ENCODE data around the gene ATP6V1A. TPM values are rescaled to one million over a fixed set of nuclear protein-coding genes. Genes with fewer than 3 reads are reported as not detected.

Gene ATP6V1A
- total RNA-seq, 4 donors from 2014 or later, result 28.8 to 38.1 (median 34.2) TPM

DNA sequence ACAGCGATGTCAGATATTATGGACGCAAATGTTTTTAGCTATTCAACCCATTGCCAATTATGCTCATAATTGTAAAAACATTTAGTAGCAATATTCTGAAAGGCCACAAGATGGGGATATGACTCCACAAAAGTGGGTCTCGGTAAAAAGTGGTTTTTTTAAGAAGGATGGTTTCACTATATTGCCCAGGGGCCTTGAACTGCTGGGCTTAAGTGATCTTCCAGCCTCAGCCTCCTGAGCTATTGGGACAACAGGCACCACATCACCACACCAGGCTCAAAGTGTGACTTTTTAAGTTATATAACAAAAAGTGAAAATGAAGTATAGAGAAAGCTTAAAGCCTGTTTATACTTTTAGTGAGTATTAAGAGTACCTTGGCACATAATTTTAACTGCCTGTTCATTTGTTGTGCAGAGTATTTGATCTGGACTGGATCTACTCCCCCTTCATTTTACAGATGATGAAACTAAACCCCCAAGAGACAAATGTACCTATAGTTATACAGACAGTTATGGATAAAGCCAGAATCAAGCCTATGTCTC, 10.2 kb upstream of the ATP6V1A start:
- 8% methylated on average over 3 of the region's 3 CpGs for WGBS, 2 donors
- no peaks in the 10 kb centered on the region for H3K9me3 ChIP-seq
- H3K4me3 ChIP-seq, result no peak overlapping the region
- TF ChIP-seq, protein P1, sequence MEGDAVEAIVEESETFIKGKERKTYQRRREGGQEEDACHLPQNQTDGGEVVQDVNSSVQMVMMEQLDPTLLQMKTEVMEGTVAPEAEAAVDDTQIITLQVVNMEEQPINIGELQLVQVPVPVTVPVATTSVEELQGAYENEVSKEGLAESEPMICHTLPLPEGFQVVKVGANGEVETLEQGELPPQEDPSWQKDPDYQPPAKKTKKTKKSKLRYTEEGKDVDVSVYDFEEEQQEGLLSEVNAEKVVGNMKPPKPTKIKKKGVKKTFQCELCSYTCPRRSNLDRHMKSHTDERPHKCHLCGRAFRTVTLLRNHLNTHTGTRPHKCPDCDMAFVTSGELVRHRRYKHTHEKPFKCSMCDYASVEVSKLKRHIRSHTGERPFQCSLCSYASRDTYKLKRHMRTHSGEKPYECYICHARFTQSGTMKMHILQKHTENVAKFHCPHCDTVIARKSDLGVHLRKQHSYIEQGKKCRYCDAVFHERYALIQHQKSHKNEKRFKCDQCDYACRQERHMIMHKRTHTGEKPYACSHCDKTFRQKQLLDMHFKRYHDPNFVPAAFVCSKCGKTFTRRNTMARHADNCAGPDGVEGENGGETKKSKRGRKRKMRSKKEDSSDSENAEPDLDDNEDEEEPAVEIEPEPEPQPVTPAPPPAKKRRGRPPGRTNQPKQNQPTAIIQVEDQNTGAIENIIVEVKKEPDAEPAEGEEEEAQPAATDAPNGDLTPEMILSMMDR (IDR thresholded peaks at IDR 0.05), result peak; percentile 56 to 84 (median 60)
- no peak for TF ChIP-seq POLR2A (IDR thresholded peaks at IDR 0.05)
- H3K4me1 ChIP-seq, result peaks cover under 1 to 57% (median 9%) of the 10 kb centered on the region in 4 donors
- no peaks in the 10 kb centered on the region for H3K27me3 ChIP-seq
- H3K27ac ChIP-seq, result peak overlapping the region in 1 of 4 donors; percentile 43
- no peak for DNase-seq (ENCODE audit: low spot score in 2 of 2)
- no peaks in the 10 kb centered on the region for H3K36me3 ChIP-seq

DNA sequence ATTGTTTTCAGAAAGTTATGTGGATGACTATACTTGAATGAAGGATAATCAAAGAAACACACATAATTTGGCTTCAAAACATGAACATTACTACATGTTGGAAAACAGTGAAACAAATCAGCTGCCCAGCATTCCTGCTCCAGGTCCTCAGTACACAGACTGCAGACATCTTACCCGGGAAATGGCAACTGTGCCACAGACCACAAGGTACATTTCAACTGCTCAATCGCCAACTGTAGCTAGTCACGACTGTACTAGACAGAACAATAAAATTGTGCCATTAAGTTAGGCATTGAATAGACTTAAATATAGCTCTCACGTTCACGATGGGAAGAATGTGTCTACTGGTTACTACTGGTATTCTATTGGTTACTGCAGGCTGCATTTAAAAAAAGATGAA, 5.7 kb upstream of the ATP6V1A start:
- H3K9me3 ChIP-seq, result no peaks in the 10 kb centered on the region
- H3K4me3 ChIP-seq, result no peak overlapping the region
- H3K27ac ChIP-seq, result no peak overlapping the region
- no peaks in the 10 kb centered on the region for H3K36me3 ChIP-seq
- TF ChIP-seq, protein P1 (IDR thresholded peaks at IDR 0.05), result no peak
- H3K27me3 ChIP-seq, result no peaks in the 10 kb centered on the region
- WGBS, 2 donors, result 56 to 58% methylated on average over 5 of the region's 5 CpGs
- peaks cover 6 to 78% (median 25%) of the 10 kb centered on the region in 4 donors for H3K4me1 ChIP-seq
- no peak for DNase-seq (ENCODE audit: low spot score in 2 of 2)

DNA sequence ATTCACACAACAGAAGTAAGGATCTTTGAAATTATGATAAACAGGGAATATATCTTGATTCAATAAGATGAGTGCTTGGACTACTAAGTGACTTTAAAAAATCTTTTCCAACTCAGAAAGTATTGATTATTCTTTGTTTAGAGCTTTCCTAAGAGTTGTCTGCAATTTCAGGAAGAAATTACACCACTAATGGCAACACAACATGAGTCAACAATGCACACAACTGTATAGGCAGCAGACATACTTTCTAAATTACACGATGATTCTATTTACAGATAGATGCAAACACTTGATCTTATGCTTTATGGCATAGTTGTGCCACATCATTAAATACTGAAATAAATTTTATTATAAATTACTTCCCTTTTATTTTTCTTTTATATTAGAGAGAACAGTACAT, 5.2 kb upstream of the ATP6V1A start:
- no peak for DNase-seq (ENCODE audit: low spot score in 2 of 2)
- H3K27me3 ChIP-seq, result no peaks in the 10 kb centered on the region
- no peaks in the 10 kb centered on the region for H3K36me3 ChIP-seq
- peaks cover 6 to 73% (median 24%) of the 10 kb centered on the region in 4 donors for H3K4me1 ChIP-seq
- H3K9me3 ChIP-seq, result no peaks in the 10 kb centered on the region
- TF ChIP-seq POLR2A (IDR thresholded peaks at IDR 0.05) (no peak), EP300 (IDR thresholded peaks at IDR 0.05) (no peak)
- TF ChIP-seq, protein P1 (IDR thresholded peaks at IDR 0.05), result no peak
- H3K4me3 ChIP-seq, result no peak overlapping the region
- 60% methylated on average over 1 of the region's 1 CpG for WGBS, 2 donors
- H3K27ac ChIP-seq, result no peak overlapping the region

DNA sequence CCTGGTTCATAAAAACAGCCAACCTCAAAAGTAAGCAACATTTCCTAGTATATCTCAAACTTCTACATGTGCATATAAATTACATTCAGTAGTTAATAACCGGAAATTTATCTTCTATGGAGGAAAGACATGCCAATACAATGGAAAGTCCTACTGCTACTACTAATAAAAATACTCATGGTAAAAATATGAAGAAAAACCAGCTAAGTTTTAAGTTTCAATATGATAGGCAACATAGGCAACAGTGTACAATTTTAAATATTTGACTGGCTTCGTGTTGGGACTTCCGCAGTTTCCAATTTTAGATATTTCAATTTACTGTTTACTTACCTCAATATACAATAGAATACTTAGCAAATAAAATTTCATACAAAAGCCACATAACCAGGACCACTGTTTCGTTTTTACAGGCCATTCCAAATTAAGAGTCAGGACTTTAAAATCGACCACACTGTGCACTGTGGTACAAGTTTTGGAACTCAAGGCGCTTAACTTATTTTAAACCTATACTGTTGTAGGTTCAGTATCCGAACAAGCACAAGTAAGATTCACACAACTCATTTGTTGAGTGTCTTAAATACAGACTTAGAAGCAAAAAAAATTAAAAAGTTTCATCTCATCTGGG, 3.7 kb upstream of the ATP6V1A start:
- TF ChIP-seq EP300 (IDR thresholded peaks at IDR 0.05) (no peak), POLR2A (IDR thresholded peaks at IDR 0.05) (no peak)
- TF ChIP-seq, protein P1 (IDR thresholded peaks at IDR 0.05), result no peak
- Histone ChIP-seq H3K27ac (no peak overlapping the region), H3K4me1 (peaks cover 0 to 66% (median 21%) of the 10 kb centered on the region in 4 donors), H3K27me3 (no peaks in the 10 kb centered on the region), H3K4me3 (no peak overlapping the region), H3K36me3 (no peaks in the 10 kb centered on the region), H3K9me3 (no peaks in the 10 kb centered on the region)
- WGBS, 2 donors, result 73 to 75% methylated on average over 7 of the region's 7 CpGs
- DNase-seq (ENCODE audit: low spot score in 2 of 2), result no peak

DNA sequence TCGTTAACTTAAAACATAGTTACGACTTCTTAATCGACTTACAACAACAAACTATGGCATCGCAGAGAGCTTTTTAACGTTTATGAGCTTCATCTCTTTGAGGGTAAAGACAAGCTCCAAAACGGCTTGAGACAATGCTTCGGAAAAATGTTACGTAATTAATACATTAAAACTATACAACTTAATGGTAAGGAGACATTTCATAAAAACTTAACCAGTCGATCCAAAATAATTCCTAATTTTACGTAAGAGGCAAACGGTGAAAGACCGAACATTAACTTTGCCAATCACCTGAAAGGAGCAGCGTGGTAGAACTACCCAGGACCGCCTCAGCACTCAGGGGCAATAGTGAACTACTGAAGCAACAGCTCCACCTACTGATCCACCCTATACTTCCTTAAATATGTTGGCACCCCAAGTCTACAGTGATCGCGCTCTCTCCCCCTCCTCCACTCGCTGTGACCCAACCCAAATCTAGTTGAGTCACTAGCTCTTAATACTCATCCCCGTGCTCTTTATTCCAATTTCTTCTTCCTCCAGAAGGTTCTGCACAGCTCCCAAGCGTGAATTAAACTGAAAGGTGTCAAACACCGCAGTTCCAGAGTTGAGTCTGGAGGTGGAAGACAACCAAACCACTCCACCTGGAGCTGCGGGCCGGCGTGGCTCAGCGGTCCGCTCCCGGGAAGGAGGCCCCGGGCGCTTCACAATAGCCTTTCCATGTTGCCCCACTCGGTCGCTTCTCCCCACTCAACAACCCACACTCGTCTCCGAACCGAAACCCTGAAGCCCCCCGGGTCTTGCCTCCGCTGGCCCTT, 1.7 kb upstream of the ATP6V1A start:
- no peaks in the 10 kb centered on the region for H3K36me3 ChIP-seq
- peaks cover 0 to 76% (median 26%) of the 10 kb centered on the region in 4 donors for H3K4me1 ChIP-seq
- H3K4me3 ChIP-seq, result peak overlapping the region; percentile 73 to 98 (median 95)
- no peaks in the 10 kb centered on the region for H3K9me3 ChIP-seq
- 1% methylated on average over 31 to 35 of the region's 35 CpGs for WGBS, 2 donors
- DNase-seq (ENCODE audit: low spot score in 2 of 2), result peak; percentile 26 to 88
- H3K27me3 ChIP-seq, result no peaks in the 10 kb centered on the region
- TF ChIP-seq, protein P1 (IDR thresholded peaks at IDR 0.05), result peak; percentile 49 to 69 (median 52)
- TF ChIP-seq POLR2A (IDR thresholded peaks at IDR 0.05), result peak; percentile 16 to 19
- peak; percentile 32 to 46 for TF ChIP-seq EP300 (IDR thresholded peaks at IDR 0.05)
- H3K27ac ChIP-seq, result peak overlapping the region; percentile 94 to 99 (median 98)

Data from tibial nerve (tissue), 4 donors.